GM19043 (cell line): ENCODE results near the gene IDH2.
"Not testable (repeated sequence)": the region's sequence is repeated elsewhere in the genome, so short reads cannot be mapped to it uniquely, and the experiment has no call there.

ENCODE experiments used
- ATAC-seq: cut with Tn5 transposase; IDR thresholded peaks from one replicate; pipeline ENCODE4 v1.9.1; 2021; ENCODE audit warnings: low read depth; ENCODE audit not compliant: unreplicated experiment

The IDH2 gene

DNA sequence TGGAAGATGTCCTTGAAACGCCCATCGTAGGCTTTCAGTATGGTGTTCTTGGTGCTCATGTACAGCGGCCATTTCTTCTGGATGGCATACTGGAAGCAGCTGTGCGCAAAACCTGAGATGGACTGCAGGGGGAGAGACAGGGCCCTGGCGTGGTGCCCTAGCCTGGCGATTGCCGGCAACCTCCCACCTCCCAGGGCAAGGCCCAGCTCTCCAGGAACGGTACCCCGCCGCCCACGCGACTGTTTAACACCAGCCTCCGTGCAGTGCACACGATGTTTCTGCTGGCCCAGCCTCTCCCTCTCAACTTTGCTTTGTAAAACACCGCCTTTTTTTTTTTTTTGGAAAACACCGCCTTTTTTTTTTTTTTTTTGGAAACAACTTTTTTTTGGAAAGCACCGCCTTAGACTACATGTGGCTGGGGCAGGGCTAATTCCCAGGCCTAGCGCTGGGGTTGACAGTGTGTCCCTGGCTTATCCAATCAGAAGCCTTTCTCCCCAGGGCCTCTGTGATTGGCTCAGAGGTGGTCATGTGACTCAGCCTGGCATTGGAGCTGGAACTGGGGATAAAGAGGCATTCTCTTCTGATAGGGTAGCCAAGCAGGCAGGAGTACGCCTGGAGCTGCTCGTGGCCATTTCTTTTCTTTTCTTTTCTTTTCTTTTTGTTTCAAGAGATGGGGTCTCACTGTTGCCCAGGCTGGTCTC lies 14.7 kb downstream of the IDH2 start:
- ATAC-seq, result no peak

DNA sequence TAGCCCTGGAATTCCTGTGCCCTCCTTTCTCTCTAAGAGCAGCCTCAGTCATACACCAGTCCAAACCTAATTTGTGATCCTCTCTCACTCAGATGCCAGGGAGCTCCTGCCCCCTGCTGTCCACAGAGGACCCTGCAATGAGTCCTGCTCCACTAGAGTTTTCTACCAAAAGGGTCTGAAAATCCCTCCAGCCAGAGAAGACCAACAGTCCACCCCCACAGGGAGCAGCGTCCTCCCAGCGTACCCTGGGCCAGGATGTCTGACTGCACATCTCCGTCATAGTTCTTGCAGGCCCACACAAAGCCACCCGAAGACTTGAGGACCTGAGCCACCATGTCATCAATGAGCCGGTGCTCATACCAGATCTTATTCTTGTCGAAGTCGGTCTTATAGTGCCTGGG lies 15.4 kb downstream of the IDH2 start:
- ATAC-seq, result no peak

DNA sequence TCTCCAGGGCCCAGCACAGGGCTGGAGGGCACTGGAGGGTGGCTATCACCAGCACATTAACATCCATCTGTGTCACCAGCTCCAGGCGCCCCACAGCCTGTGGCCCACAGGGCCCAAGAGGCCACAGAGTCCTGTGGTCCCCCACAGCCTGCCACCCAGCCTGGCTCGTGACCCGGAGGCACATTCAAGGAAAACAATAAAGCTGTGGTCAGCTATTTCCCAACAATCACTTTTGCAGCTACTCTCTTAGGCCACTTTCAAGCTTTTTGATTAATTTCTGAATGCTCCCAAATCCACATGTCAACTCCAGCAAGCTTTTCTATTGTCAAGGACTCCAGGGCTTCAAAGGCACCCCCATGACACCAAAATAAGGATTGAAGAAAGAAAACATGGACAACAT lies 16.7 kb downstream of the IDH2 start:
- ATAC-seq, result no peak

DNA sequence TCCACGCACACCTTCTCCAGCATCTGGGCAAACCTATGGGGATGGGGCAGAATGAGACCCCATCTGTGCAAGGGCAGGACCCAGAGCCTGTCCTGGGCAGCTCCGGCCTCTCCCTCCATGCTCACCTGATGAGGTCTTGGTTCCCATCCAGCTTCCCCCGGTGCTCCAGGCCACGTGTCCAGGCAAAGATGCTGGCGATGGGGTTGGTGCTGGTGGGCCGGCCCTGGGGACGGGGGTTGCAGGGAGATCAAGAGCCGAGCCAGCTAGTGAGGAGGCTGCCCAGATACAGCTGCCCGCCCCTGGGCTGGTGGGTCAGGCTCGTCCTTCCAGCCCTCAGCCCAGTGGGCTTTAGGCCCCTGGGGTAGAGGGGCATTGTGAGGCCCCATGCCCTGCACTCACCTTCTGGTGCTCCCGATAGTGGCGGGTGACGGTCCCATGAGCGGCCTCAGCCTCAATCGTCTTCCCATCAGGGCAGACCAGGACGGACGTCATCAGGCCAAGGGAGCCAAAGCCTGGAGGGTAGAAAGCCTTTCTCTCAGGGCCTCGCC lies 17.3 kb downstream of the IDH2 start:
- ATAC-seq, result no peak

DNA sequence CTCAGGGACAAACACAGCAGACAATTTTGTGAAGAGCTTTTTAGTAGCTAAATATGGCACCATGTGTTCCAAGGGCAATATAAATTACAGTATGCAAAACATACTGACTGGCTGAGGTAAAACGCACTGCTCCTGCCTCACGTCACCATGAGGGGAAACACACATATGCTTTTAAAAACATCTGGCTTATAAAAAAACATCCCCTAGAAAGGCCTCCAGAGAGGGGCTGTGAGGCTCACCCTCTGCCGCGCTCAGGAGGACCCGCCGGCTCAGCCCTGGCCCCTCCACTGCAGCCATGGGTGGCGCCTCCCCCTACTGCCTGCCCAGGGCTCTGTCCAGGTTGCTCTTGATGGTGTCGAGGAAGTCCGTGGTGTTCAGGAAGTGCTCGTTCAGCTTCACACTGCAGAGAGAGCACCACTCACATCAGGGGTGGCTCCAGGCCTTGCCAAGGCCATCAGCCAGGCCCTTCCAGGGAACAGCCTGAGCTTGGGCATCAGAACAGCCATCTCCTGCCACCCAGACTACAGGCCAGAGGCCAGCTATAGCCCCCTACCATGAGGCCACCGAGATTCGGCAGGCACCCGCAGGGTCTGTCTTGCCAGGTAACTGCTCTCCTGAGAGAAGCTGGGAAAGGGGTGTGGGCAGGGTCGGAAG lies 18.2 kb downstream of the IDH2 start:
- ATAC-seq, result no peak

DNA sequence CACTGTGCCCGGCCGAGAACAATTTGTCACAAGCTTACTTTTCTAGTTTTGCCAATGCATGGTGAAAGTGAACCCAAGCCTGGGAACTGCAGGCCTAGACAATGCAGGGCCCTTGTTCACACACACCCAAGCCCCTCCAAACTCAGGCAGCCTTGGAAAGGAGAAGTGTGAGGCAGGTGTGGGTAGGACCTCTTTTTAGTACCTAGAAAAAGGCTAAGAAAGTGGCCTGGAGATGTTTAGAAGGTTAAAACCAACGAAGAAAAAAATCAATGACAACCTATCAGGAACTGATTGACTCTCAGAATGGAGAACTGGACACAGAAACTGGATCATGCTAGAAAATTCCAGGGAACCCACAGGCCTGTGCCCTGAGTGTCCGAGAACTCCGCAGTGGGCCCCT lies 18.8 kb downstream of the IDH2 start:
- no peak for ATAC-seq

DNA sequence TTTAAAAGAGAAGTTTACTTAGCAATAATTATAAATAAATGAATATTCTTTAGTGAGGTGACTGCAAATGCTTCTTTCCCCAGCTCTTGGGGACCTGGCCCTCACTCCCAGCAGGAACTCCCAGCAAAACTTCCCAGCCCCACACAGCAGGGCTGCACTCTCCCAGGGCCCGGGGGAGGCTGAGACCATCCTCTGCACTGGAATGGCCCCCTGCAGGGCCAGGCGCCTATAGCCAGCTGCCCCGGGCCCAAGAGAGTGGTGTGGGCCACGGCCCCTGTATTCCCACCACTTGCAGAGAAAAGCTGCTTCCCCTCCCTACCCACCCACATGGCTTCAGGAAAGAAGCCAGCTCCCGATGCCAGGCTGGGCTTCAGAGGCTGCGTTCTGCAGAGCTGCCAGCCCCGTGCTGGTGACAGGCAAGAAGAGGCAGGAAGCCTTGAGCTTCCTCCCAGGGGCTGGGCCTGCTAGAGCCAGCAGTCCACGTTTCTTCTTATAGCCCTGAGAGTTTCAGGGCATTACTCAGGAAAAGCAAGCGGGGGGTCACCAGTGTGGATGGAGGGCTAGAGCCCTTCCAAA lies 20.0 kb downstream of the IDH2 start:
- ATAC-seq, result no peak

DNA sequence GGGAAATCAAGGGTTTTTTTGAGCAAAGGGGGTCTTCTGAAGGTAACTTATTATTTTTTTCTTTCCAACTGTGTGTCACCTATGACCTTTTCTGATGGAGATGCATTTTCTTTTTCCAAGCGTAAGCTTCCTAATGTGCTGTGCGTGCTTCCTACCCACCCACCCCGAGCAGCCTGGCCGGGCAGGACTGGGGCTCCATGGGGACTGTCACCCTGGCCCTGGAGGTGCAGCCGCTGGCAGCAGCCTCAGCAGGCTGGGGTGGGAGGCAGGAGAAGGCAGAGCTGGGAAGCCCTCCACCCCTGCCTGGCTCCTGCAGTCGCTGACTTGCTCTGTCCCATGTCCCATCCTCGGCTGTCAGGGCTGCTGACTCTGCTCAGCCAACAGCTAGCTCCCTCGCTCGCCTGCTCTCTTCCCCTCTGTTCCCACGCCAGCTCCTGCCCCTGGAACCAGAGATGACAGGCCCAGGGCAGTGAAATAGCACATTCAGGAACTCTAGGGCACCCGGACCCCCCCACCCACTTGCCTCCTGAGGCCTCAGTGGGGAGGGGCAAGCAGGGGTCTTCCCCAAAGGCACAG lies 21.4 kb downstream of the IDH2 start:
- ATAC-seq, result no peak

DNA sequence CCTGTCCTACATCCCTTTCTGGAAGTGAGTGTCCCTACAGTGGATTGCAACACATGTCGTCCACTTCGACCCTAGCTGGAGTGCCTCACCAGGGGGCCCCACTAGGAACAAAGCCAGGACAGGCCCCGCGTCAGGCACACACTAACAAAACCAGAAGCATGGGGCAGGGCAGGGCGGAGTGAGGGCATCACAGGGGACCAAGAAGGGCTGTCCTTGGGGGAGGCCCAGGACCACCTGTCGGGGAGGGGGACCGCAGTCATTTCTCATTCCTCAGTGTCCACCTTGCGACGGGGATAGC lies 21.9 kb downstream of the IDH2 start:
- no peak for ATAC-seq

DNA sequence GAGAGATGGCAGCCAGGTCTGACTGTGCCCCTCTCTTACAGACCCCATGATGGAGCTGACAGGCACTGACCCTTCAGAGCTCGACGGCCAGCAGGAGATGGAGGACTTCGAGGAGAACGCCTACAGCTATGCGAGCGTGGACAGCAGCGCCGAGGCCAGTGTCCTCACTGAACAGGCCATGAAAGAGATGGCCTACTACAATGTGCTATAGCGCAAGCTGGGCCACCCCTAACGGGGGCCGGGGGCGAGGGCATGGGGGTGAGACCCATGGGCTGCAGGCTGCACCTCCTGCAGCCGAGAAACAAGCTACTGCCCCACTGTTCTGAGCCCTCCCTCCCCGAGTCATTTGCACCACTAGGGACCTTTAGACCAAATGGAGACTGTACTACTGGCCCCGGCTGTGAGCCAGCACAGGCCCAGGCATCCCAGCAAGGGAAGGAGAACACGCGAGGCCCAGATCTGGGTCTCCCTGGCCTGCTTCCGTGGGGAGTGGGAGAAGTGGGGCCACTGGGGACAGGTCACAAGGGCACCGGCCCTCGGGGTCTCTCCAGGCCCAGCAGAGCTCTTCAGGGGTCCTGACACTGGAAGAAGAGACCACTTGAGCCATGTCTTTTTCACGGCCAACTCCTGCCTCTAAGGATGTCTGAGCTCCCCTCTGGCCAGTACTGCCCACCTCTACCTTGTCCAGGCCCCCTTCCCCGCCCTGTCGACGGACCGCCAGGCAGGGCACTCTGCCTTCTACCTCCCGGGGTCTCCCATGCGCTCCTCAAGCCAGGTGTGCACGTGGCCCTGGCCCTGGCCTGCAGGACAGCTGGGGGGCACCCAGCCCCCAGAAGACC lies 22.4 kb downstream of the IDH2 start:
- ATAC-seq, result no peak

DNA sequence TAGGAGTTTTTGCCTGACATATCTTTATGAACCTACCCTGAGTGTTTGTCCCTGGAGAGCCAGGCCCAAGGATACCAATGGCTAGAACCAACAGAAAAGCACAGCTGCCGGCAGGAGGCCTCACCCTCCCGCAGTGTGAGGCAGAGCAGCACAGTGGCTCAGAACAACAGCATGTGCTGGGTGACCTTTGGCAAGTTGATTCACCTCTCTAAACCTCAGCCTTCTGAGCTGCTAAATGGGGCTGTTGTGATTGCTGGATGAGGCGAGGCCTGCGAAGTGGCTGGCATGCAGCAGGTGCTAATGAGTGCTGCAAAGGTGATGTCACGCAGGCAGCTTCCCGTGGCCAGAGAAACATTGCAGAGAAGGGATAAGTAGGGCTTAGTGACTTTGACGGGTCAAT lies 23.3 kb downstream of the IDH2 start:
- ATAC-seq, result no peak

DNA sequence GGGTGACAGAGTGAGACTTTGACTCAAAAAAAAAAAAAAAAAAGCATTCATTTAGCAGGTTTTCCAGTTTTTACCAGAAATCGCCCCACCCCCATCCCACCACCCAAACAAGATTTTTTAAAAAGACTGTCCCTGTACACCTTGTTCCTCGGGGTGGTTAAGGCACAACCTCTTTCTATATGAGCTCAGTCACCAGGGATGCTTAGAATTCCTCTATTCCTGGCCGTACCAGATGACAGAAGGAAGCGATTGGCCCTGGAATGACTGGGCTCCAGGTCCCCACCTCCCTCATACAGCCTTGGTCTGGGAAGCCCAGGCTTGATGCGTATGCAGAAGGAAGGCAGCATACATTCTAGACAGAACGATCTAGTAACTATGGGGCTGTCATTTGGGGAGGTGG lies 25.6 kb downstream of the IDH2 start:
- no peak for ATAC-seq

DNA sequence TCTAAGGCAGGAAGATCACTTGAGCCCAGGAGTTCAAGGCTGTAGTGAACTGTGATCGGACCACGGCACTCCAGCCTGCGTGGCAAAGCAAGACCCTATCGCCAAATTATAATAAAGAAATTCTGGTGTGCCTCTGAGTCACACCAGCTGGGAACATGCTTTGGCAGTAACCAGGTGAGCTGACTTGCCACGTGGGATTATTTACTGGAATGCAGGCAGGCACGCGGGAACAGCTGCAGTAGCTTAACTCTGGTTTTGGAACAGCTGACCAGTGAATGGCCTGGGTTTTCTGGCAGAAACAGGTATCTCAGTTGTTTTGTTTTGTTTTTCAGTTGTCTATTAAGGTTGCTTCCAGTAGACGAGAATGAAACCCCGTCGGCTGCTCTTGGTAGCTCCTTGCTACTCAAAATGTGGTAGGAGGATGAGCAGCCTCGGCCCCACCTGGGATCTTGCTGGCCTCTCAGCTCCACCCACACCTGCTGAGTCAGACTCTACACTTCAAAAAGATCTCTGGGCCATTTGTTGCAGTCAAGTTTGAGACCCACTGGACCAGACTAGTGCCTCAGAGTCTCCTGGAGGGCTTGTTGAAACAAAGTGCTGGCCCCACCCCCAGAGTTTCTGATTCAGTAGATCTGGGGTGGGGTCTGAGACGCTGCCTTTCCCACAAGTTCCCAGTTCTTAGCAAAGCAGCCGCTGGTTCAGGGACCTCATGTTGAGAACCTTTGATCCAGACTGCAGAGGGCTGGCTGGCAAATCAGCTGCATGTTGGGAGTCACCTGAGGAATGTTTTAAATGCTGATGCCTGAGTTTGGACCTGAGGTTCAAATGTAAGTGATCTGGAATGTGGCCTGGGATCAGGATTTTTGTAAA lies 26.6 kb downstream of the IDH2 start:
- ATAC-seq, result no peak

DNA sequence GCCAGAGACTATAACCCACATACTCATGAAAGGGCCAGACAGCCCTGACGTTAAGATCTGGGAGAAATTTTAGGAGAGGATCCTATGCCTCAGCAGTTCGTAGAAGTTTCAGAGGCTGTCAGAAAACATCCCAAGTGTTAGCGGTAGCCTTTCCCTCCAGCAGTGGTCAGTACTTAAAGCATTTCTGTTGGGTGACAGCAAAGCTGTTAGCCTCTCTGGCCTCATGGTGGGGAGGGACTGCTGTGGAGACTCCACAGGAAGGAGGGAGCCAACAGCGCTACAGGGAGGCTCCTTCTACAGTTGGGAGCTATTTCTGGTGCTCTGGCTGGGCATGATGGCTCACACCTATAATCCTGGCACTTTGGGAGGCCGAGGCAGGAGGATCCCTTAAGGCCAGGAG lies 27.4 kb downstream of the IDH2 start:
- ATAC-seq, result no peak

DNA sequence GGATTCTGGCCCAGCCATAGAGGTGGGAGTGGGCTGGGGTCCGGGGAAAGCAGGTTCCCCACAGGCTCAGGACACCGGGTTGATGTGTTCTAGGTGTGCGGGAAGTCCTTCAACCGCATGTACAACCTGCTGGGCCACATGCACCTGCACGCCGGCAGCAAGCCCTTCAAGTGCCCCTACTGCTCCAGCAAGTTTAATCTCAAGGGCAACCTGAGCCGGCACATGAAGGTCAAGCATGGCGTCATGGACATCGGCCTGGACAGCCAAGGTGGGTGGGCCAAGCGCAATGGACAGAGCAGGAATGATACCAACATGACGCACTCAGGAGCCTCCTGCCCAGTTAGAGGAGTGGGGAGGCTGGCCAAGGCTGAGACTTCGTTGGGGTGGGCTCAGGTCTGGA lies 28.2 kb downstream of the IDH2 start:
- ATAC-seq, result no peak

DNA sequence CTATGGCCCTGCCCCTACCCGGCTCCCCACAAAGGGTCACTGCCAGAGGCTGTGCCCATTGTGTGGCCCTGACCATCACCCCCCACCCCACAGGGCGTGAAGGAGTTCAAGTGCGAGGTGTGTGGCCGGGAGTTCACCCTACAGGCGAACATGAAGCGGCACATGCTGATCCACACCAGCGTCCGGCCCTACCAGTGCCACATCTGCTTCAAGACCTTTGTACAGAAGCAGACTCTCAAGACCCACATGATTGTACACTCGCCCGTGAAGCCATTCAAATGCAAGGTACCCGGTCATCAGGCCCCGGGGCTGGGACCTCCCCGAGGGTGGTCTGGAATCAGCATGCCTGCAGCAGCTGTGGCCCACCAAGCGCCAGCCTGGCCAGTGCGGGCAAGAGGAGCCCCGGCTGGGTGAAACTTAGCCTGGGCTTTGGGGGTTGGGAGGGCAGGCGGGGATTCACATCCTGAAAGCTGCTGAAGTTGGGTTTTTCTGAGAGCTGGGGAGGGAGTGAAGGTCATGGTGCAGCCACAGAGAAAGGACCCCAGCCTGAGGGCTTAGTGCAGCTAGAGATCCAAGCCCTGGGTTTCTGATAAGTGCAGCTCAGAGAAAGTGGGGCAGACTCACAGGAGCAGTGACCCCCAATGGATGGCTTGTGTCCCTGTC lies 29.2 kb downstream of the IDH2 start:
- no peak for ATAC-seq

DNA sequence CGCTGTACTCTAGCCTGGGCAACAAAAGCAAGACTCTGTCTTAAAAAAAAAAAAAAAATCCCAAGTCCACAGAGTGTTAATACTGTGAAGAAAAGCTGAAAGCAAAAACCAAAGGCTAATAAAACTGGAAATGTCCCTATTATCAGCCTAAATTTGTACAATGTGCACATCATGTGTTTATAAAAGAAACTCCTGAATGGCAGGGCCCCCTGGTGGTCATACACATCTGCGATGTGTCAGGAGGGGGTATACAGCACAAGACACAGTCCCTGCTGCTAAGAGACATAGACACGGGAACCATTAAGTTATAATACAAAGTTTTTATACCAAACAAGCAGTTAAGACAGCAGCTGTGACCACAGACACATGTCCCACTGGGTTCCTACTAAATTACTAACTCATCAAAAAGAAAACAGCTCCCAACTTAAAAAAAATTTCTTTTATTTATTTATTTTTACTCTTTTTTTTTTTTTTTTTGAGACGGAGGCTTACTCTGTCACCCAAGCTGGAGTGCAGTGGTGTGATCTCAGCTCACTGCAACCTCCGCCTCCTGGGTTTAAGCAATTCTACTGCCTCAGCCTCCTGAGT lies 31.0 kb downstream of the IDH2 start:
- ATAC-seq, result no peak

DNA sequence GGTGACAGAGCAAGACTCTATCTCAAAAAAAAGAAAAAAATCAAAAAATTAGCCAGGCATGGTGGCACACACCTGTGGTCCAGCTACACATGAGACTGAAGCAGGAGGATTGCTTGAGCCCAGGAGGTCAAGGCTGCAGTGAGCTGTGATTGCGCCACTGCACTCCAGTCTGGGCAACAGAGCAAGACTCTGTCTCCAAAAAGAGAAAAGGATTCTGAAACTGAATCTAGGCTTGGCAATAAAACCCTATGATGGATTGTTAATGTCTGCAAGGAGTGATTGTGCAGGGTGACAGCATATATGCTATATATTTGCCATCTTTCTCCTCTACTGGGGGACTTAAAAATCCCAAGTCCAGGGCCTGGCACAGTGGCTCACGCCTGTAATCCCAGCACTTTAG lies 31.6 kb downstream of the IDH2 start:
- ATAC-seq, result not testable (repeated sequence)

DNA sequence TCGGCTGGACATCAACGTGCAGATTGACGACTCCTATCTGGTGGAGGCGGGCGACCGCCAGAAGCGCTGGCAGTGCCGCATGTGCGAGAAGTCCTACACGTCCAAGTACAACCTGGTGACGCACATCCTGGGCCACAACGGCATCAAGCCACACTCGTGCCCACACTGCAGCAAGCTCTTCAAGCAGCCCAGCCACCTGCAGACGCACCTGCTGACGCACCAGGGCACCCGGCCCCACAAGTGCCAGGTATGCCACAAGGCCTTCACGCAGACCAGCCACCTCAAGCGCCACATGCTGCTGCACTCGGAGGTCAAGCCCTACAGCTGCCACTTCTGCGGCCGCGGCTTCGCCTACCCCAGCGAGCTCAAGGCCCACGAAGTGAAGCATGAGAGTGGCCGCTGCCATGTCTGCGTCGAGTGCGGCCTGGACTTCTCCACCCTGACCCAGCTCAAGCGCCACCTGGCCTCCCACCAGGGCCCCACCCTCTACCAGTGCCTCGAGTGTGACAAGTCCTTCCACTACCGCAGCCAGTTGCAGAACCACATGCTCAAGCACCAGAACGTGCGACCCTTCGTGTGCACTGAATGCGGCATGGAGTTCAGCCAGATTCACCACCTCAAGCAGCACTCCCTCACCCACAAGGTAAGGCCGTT lies 34.2 kb downstream of the IDH2 start:
- ATAC-seq, result no peak
